Peyer's patch (tissue), 4 donors: Measurements from ENCODE around the gene RSPH4A.

ENCODE experiments used
- POLR2A ChIP-seq, 2 donors: fragments of 450-650 bp; IDR thresholded peaks; one replicate each; pipeline ENCODE4 v1.5.1; 2017; ENCODE audit warnings: antibody characterized with exemption in 2 of 2, mild to moderate bottlenecking in 2 of 2, moderate library complexity in 2 of 2
- TF ChIP-seq, protein P1 (sequence below), 6 experiments: fragments of 450-650 bp in 4 of 6; fragments of 200-600 bp in 2 of 6; sonication (generic) in 1 of 6; IDR thresholded peaks; one replicate each; pipeline ENCODE4 v1.5.1; 2017 to 2019; ENCODE audit warnings: antibody characterized with exemption in 6 of 6, mild to moderate bottlenecking in 3 of 6, moderate library complexity in 1 of 6

DNA sequence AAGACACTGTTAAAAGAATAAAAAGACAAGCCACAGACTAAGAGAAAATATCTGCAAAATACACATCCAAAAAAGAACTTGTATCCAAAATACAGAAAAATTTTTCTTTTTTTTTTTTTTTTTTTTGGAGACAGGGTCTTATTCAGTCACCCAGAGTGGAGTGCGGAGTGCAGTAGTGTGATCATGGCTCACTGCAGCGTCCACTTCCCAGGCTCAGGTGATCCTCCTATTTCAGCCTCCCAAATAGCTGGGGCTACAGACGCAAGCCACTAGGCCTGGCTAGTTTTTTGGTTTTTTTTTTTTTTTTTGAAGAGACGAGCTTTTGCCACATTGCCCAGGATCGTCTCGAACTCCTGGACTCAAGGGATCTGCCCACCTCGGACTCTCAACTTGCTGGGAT lies 49.2 kb downstream of the RSPH4A start:
- TF ChIP-seq, protein P1, sequence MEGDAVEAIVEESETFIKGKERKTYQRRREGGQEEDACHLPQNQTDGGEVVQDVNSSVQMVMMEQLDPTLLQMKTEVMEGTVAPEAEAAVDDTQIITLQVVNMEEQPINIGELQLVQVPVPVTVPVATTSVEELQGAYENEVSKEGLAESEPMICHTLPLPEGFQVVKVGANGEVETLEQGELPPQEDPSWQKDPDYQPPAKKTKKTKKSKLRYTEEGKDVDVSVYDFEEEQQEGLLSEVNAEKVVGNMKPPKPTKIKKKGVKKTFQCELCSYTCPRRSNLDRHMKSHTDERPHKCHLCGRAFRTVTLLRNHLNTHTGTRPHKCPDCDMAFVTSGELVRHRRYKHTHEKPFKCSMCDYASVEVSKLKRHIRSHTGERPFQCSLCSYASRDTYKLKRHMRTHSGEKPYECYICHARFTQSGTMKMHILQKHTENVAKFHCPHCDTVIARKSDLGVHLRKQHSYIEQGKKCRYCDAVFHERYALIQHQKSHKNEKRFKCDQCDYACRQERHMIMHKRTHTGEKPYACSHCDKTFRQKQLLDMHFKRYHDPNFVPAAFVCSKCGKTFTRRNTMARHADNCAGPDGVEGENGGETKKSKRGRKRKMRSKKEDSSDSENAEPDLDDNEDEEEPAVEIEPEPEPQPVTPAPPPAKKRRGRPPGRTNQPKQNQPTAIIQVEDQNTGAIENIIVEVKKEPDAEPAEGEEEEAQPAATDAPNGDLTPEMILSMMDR (IDR thresholded peaks at IDR 0.05): no peak
- no peak for TF ChIP-seq POLR2A (IDR thresholded peaks at IDR 0.05)
